ENCODE measurements around the gene TGFBR1. TPM values are rescaled to one million over a fixed set of nuclear protein-coding genes. Genes with fewer than 3 reads are reported as not detected.

The TGFBR1 gene
- total RNA-seq, 4 donors from 2014 or later: 10.1 to 23.3 (median 16.0) TPM

- H3K4me3 ChIP-seq (ENCODE audit: low read depth, poor library complexity, severe bottlenecking): no peak overlapping the region
- intact Hi-C loops (cut with DNase I; ENCODE audit: low total_unique reads): no loop called here
- TF ChIP-seq POLR2A (IDR thresholded peaks at IDR 0.05): no peak
- no peak for TF ChIP-seq CTCF (IDR thresholded peaks at IDR 0.05)
- 48 to 58% methylated on average over 10 of the region's 10 CpGs for WGBS, 2 donors
- no peak for DNase-seq (ENCODE audit: low spot score in 2 of 2)
Measured at GRCh38 chr9:99169982-99170761, 65.3 kb downstream of the TGFBR1 start.

GRCh38 chr9:99171225-99172123 is 66.6 kb downstream of the TGFBR1 start:
- intact Hi-C loops (cut with DNase I; ENCODE audit: low total_unique reads): no loop called here
- H3K4me3 ChIP-seq (ENCODE audit: low read depth, poor library complexity, severe bottlenecking): no peak overlapping the region
- no peak for DNase-seq (ENCODE audit: low spot score in 2 of 2)
- 89 to 91% methylated on average over 15 of the region's 15 CpGs for WGBS, 2 donors
- TF ChIP-seq CTCF (IDR thresholded peaks at IDR 0.05) (no peak), POLR2A (IDR thresholded peaks at IDR 0.05) (no peak)

GRCh38 chr9:99172124-99173091 is 67.5 kb downstream of the TGFBR1 start:
- no peak for DNase-seq (ENCODE audit: low spot score in 2 of 2)
- no peak overlapping the region for H3K4me3 ChIP-seq (ENCODE audit: low read depth, poor library complexity, severe bottlenecking)
- intact Hi-C loops (cut with DNase I; ENCODE audit: low total_unique reads): no loop called here
- no peak for TF ChIP-seq CTCF (IDR thresholded peaks at IDR 0.05)
- no peak for TF ChIP-seq POLR2A (IDR thresholded peaks at IDR 0.05)
- 88 to 91% methylated on average over 10 of the region's 10 CpGs for WGBS, 2 donors

- DNase-seq (ENCODE audit: low spot score in 2 of 2): no peak
- no peak for TF ChIP-seq POLR2A (IDR thresholded peaks at IDR 0.05)
- TF ChIP-seq CTCF (IDR thresholded peaks at IDR 0.05): no peak
- intact Hi-C loops (cut with DNase I; ENCODE audit: low total_unique reads): no loop called here
- WGBS, 2 donors: 77 to 82% methylated on average over 10 of the region's 10 CpGs
- H3K4me3 ChIP-seq (ENCODE audit: low read depth, poor library complexity, severe bottlenecking): no peak overlapping the region
Measured at GRCh38 chr9:99173570-99174504, 68.9 kb downstream of the TGFBR1 start.
